Retinal pigment epithelial cell (primary cell): ENCODE results near the gene SLC25A34.

Experiments
- DNase-seq: peaks from one replicate; pipeline ENCODE4 v3.0.0-alpha.2; 2010; ENCODE audit warnings: low read depth
- H3K4me3 ChIP-seq: 2 replicates; pipeline ENCODE4 v1.5.1; 2011; ENCODE audit warnings: mild to moderate bottlenecking, low read length, control low read depth, moderate library complexity
- CTCF ChIP-seq: conservative IDR thresholded peaks from 2 replicates; pipeline ENCODE4 v1.5.1; 2011; ENCODE audit warnings: low read depth, low read length, control low read depth, inconsistent platforms

Gene SLC25A34

GRCh38 chr1:15753776-15754175 is 17.7 kb downstream of the SLC25A34 start:
- no peak for DNase-seq
- H3K4me3 ChIP-seq: no peak overlapping the region
- TF ChIP-seq CTCF: no peak

- TF ChIP-seq CTCF: no peak
- H3K4me3 ChIP-seq: no peak overlapping the region
- no peak for DNase-seq
Observed at GRCh38 chr1:15755021-15755645, 19.1 kb downstream of the SLC25A34 start.

GRCh38 chr1:15755646-15756040 is 19.6 kb downstream of the SLC25A34 start:
- no peak for TF ChIP-seq CTCF
- DNase-seq: no peak
- H3K4me3 ChIP-seq: no peak overlapping the region

- DNase-seq: no peak
- no peak for TF ChIP-seq CTCF
- H3K4me3 ChIP-seq: no peak overlapping the region
Observed at GRCh38 chr1:15756143-15757015, 20.3 kb downstream of the SLC25A34 start.

- TF ChIP-seq CTCF: no peak
- no peak overlapping the region for H3K4me3 ChIP-seq
- no peak for DNase-seq
Observed at GRCh38 chr1:15757016-15757543, 21.0 kb downstream of the SLC25A34 start.

- H3K4me3 ChIP-seq: peak overlapping the region; percentile 73
- no peak for TF ChIP-seq CTCF
- DNase-seq: no peak
Observed at GRCh38 chr1:15757575-15758342, 21.7 kb downstream of the SLC25A34 start.
